Hepatocyte (in vitro differentiated cells): ENCODE results near the gene CTCFL. TPM values are rescaled to one million over a fixed set of nuclear protein-coding genes. Genes with fewer than 3 reads are reported as not detected.

ENCODE experiments used
- DNase-seq: peaks from one replicate; pipeline ENCODE4 v3.0.0-alpha.2; 2016; ENCODE audit warnings: low spot score
- H2AFZ ChIP-seq: fragments of 200-600 bp; sonication (generic); 2 replicates; pipeline ENCODE4 v1.6.0; 2016; ENCODE audit warnings: antibody characterized with exemption, mild to moderate bottlenecking
- H3K27ac ChIP-seq: fragments of 200-600 bp; sonication (generic); 2 replicates; pipeline ENCODE4 v1.5.1; 2016; ENCODE audit warnings: mild to moderate bottlenecking
- H3K27me3 ChIP-seq: fragments of 200-600 bp; sonication (generic); 2 replicates; pipeline ENCODE4 v1.6.1; 2016
- H3K36me3 ChIP-seq: fragments of 200-600 bp; sonication (generic); replicated peaks from 2 replicates; pipeline ENCODE4 v1.5.1; 2016; ENCODE audit warnings: low read depth; ENCODE audit not compliant: insufficient read depth
- H3K4me1 ChIP-seq: fragments of 200-600 bp; sonication (generic); 2 replicates; pipeline ENCODE4 v1.5.1; 2016; ENCODE audit warnings: mild to moderate bottlenecking, moderate library complexity; ENCODE audit not compliant: insufficient read depth
- H3K4me2 ChIP-seq: fragments of 200-600 bp; sonication (generic); 2 replicates; pipeline ENCODE4 v1.6.0; 2016
- H3K4me3 ChIP-seq: fragments of 200-600 bp; sonication (generic); 2 replicates; pipeline ENCODE4 v1.5.1; 2016; ENCODE audit warnings: mild to moderate bottlenecking
- H3K79me2 ChIP-seq: fragments of 200-600 bp; sonication (generic); 2 replicates; pipeline ENCODE4 v1.6.0; 2017; ENCODE audit warnings: mild to moderate bottlenecking
- H3K9me2 ChIP-seq: fragments of 200-600 bp; sonication (generic); replicated peaks from 2 replicates; pipeline ENCODE4 v1.6.0; 2017; ENCODE audit warnings: mild to moderate bottlenecking; ENCODE audit not compliant: insufficient read depth
- H3K9me3 ChIP-seq: fragments of 200-600 bp; sonication (generic); 2 replicates; pipeline ENCODE4 v1.5.1; 2016; ENCODE audit warnings: low read depth, mild to moderate bottlenecking
- H4K20me1 ChIP-seq: fragments of 200-600 bp; sonication (generic); 2 replicates; pipeline ENCODE4 v1.6.0; 2016; ENCODE audit warnings: mild to moderate bottlenecking; ENCODE audit not compliant: insufficient read depth, poor library complexity, severe bottlenecking
- EZH2 ChIP-seq: fragments of 200-600 bp; sonication (generic); IDR thresholded peaks from 2 replicates; pipeline ENCODE4 v1.6.1; 2016; ENCODE audit warnings: antibody characterized with exemption, mild to moderate bottlenecking, borderline replicate concordance
- EZH2phosphoT487 ChIP-seq: fragments of 200-600 bp; sonication (generic); IDR thresholded peaks from one replicate; pipeline ENCODE4 v1.6.1; 2018; ENCODE audit warnings: antibody characterized with exemption, mild to moderate bottlenecking, low read depth, moderate library complexity; ENCODE audit not compliant: unreplicated experiment, severe bottlenecking
- WGBS: methylation state at CpG from one replicate; pipeline ENCODE4 v1.1.6; 2016; ENCODE audit warnings: low lambda C conversion rate; ENCODE audit errors: missing lambda C conversion rate; 5-methylcytosine and 5-hydroxymethylcytosine counted together
- polyA plus RNA-seq: library from polyadenylated mRNA; unstranded; fragments of >200 nt; fragmentation: Nextera tagmentation; extraction: Ambion mirVana; gene quantifications from 2 replicates; pipeline ENCODE4 v1.2.1, GENCODE V29; 2016
- total RNA-seq: library from RNA; depleted of rRNA; stranded (reverse); fragments of >200 nt; gene quantifications from 2 replicates; pipeline ENCODE4 v1.2.3, GENCODE V29; 2014
- TF ChIP-seq, protein P1 (sequence below): fragments of 200-600 bp; sonication (generic); IDR thresholded peaks from 2 replicates; pipeline ENCODE4 v1.5.1; 2016; ENCODE audit warnings: antibody characterized with exemption, mild to moderate bottlenecking; ENCODE audit not compliant: poor library complexity

CTCFL gene
- total and polyA plus RNA-seq, 2 experiments from 2014 or later = not detected

GRCh38 chr20:57552471-57552870 is 27.5 kb upstream of the CTCFL start:
- Histone ChIP-seq H3K36me3 (no peaks in the 10 kb centered on the region), H3K9me3 (no peaks in the 10 kb centered on the region), H4K20me1 (no peaks in the 10 kb centered on the region), H2AFZ (no peak overlapping the region), H3K79me2 (no peaks in the 10 kb centered on the region), H3K27ac (no peak overlapping the region), H3K4me2 (no peak overlapping the region), H3K27me3 (no peaks in the 10 kb centered on the region), H3K9me2 (no peaks in the 10 kb centered on the region), H3K4me3 (no peak overlapping the region), H3K4me1 (no peaks in the 10 kb centered on the region)
- TF ChIP-seq, protein P1, sequence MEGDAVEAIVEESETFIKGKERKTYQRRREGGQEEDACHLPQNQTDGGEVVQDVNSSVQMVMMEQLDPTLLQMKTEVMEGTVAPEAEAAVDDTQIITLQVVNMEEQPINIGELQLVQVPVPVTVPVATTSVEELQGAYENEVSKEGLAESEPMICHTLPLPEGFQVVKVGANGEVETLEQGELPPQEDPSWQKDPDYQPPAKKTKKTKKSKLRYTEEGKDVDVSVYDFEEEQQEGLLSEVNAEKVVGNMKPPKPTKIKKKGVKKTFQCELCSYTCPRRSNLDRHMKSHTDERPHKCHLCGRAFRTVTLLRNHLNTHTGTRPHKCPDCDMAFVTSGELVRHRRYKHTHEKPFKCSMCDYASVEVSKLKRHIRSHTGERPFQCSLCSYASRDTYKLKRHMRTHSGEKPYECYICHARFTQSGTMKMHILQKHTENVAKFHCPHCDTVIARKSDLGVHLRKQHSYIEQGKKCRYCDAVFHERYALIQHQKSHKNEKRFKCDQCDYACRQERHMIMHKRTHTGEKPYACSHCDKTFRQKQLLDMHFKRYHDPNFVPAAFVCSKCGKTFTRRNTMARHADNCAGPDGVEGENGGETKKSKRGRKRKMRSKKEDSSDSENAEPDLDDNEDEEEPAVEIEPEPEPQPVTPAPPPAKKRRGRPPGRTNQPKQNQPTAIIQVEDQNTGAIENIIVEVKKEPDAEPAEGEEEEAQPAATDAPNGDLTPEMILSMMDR = no peak
- no peak for TF ChIP-seq EZH2phosphoT487
- TF ChIP-seq EZH2 = no peak
- 98% methylated on average over 6 of the region's 6 CpGs for WGBS
- DNase-seq = no peak

- Histone ChIP-seq H3K27ac (no peak overlapping the region), H3K4me1 (no peaks in the 10 kb centered on the region), H3K36me3 (no peaks in the 10 kb centered on the region), H3K4me2 (no peak overlapping the region), H3K9me3 (no peaks in the 10 kb centered on the region), H3K9me2 (no peaks in the 10 kb centered on the region), H2AFZ (no peak overlapping the region), H3K4me3 (no peak overlapping the region), H3K27me3 (no peaks in the 10 kb centered on the region), H4K20me1 (no peaks in the 10 kb centered on the region), H3K79me2 (no peaks in the 10 kb centered on the region)
- no peak for DNase-seq
- 91% methylated on average over 21 of the region's 21 CpGs for WGBS
- no peak for TF ChIP-seq EZH2
- TF ChIP-seq, protein P1 = no peak
- no peak for TF ChIP-seq EZH2phosphoT487
Measured at GRCh38 chr20:57548177-57549058, 23.5 kb upstream of the CTCFL start.

GRCh38 chr20:57546956-57547649 is 22.2 kb upstream of the CTCFL start:
- H3K36me3 ChIP-seq = no peaks in the 10 kb centered on the region

More at GRCh38 chr20:57546956-57547649, 22.2 kb upstream of the CTCFL start:
- Histone ChIP-seq H3K9me3 (no peaks in the 10 kb centered on the region), H3K4me1 (no peaks in the 10 kb centered on the region), H4K20me1 (no peaks in the 10 kb centered on the region), H3K79me2 (no peaks in the 10 kb centered on the region), H3K4me3 (no peak overlapping the region), H3K4me2 (no peak overlapping the region), H3K9me2 (no peaks in the 10 kb centered on the region), H3K27me3 (no peaks in the 10 kb centered on the region), H3K27ac (no peak overlapping the region), H2AFZ (no peak overlapping the region)
- no peak for DNase-seq
- whole genome bisulfite sequencing = 80% methylated on average over 8 of the region's 8 CpGs
- TF ChIP-seq, protein P1 = no peak
- TF ChIP-seq EZH2 = no peak
- TF ChIP-seq EZH2phosphoT487 = no peak
